ENCODE results near the gene TDP2. TPM values are rescaled to one million over a fixed set of nuclear protein-coding genes. Genes with fewer than 3 reads are reported as not detected.

TDP2 gene
- total RNA-seq, 3 donors from 2014 or later (not counting 1 experiment from before 2014, with no cell fraction given): 43.2 to 51.9 (median 49.5) TPM

GRCh38 chr6:24708612-24709011 lies 41.9 kb upstream of the TDP2 start:
- no peak overlapping the region for H3K4me3 Mint-ChIP-seq

GRCh38 chr6:24704468-24704867 lies 37.8 kb upstream of the TDP2 start:
- Mint-ChIP-seq H3K27ac (peak overlapping the region; percentile 75 to 79), H3K27me3 (ENCODE audit: low read depth in 2 of 2) (no peaks in the 10 kb centered on the region), H3K4me1 (peaks cover 27 to 35% of the 10 kb centered on the region in 2 donors), H3K4me3 (no peak overlapping the region), H3K9me3 (no peaks in the 10 kb centered on the region), H3K36me3 (peaks cover 39% of the 10 kb centered on the region)
- peaks cover 77% of the 10 kb centered on the region for H3K36me3 ChIP-seq (ENCODE audit: control insufficient read depth, insufficient read depth, low read length)
- H3K9me3 ChIP-seq (ENCODE audit: control insufficient read depth, insufficient read depth, low read length): no peaks in the 10 kb centered on the region
- no peak overlapping the region for H3K27ac ChIP-seq (ENCODE audit: low read length)
- H3K4me1 ChIP-seq (ENCODE audit: control insufficient read depth, insufficient read depth, low read length): no peaks in the 10 kb centered on the region
- no peak for ATAC-seq
- intact Hi-C loops (cut with micrococcal nuclease): no loop called here
- TF ChIP-seq CTCF (IDR thresholded peaks at IDR 0.05): no peak
- no peak overlapping the region for H3K4me3 ChIP-seq (ENCODE audit: low read length)
- DNase-seq: no peak
- H3K27me3 ChIP-seq (ENCODE audit: control insufficient read depth, insufficient read depth, low read length): no peaks in the 10 kb centered on the region

More at GRCh38 chr6:24708612-24709011, 41.9 kb upstream of the TDP2 start:
- 89% methylated on average over 3 of the region's 3 CpGs for WGBS (ENCODE audit: insufficient coverage)
- Histone ChIP-seq H3K4me1 (ENCODE audit: control insufficient read depth, insufficient read depth, low read length) (peaks cover 7% of the 10 kb centered on the region), H3K9me3 (ENCODE audit: control insufficient read depth, insufficient read depth, low read length) (no peaks in the 10 kb centered on the region), H3K36me3 (ENCODE audit: control insufficient read depth, insufficient read depth, low read length) (peaks cover 98% of the 10 kb centered on the region), H3K4me3 (ENCODE audit: low read length) (no peak overlapping the region), H3K27me3 (ENCODE audit: control insufficient read depth, insufficient read depth, low read length) (no peaks in the 10 kb centered on the region), H3K27ac (ENCODE audit: low read length) (no peak overlapping the region)
- Mint-ChIP-seq H3K9me3 (no peaks in the 10 kb centered on the region), H3K4me1 (peaks cover 43 to 44% of the 10 kb centered on the region in 2 donors), H3K36me3 (peaks cover 33% of the 10 kb centered on the region), H3K27me3 (ENCODE audit: low read depth in 2 of 2) (no peaks in the 10 kb centered on the region), H3K27ac (peak overlapping the region; percentile 55 to 74)
- DNase-seq (no peak), ATAC-seq (no peak)
- no peak for TF ChIP-seq CTCF (IDR thresholded peaks at IDR 0.05)
- intact Hi-C loops (cut with micrococcal nuclease): no loop called here

GRCh38 chr6:24702720-24703282 lies 36.1 kb upstream of the TDP2 start:
- H3K27ac ChIP-seq (ENCODE audit: low read length): no peak overlapping the region
- Mint-ChIP-seq H3K9me3 (no peaks in the 10 kb centered on the region), H3K36me3 (peaks cover 32% of the 10 kb centered on the region), H3K27ac (peak overlapping the region; percentile 75 to 79), H3K27me3 (ENCODE audit: low read depth in 2 of 2) (no peaks in the 10 kb centered on the region), H3K4me3 (no peak overlapping the region), H3K4me1 (peaks cover 19 to 30% of the 10 kb centered on the region in 2 donors)
- intact Hi-C loops (cut with micrococcal nuclease): no loop called here
- H3K9me3 ChIP-seq (ENCODE audit: control insufficient read depth, insufficient read depth, low read length): no peaks in the 10 kb centered on the region
- no peak for TF ChIP-seq CTCF (IDR thresholded peaks at IDR 0.05)
- H3K4me3 ChIP-seq (ENCODE audit: low read length): no peak overlapping the region
- ATAC-seq (no peak), DNase-seq (no peak)
- no peaks in the 10 kb centered on the region for H3K4me1 ChIP-seq (ENCODE audit: control insufficient read depth, insufficient read depth, low read length)
- peaks cover 61% of the 10 kb centered on the region for H3K36me3 ChIP-seq (ENCODE audit: control insufficient read depth, insufficient read depth, low read length)
- H3K27me3 ChIP-seq (ENCODE audit: control insufficient read depth, insufficient read depth, low read length): no peaks in the 10 kb centered on the region
- 87% methylated on average over 4 of the region's 4 CpGs for WGBS (ENCODE audit: insufficient coverage)
